ENCODE measurements around the gene GAS7. TPM values are rescaled to one million over a fixed set of nuclear protein-coding genes. Genes with fewer than 3 reads are reported as not detected.

Gene GAS7
- total and polyA plus RNA-seq, 7 donors: 6.5 to 67.6 (median 35.1) TPM

DNA sequence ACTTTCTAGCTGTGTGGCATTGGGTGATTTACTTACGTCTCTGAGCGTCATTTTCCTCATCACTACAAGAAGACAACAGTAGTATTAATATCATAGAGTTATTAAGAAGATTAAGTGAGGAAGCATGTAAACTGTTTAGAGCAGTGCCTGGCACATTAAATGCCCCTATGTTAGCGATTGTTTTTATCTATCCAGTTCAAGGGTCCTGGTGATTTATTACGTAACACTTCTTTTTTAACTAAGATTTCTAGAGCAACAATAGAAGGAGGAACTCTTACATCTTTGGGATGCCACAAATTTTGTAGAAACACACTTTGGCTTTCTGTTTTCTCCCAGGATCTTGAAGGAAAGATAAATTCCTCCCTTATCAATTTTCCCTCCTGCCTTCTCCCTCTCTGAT, 3.3 kb upstream of the GAS7 start:
- no peak for TF ChIP-seq POLR2AphosphoS5 (IDR thresholded peaks at IDR 0.05)
- no peak for TF ChIP-seq POLR2A (IDR thresholded peaks at IDR 0.05)
- TF ChIP-seq EP300 (IDR thresholded peaks at IDR 0.05): no peak
- no peak for TF ChIP-seq CTCF (IDR thresholded peaks at IDR 0.05)
- Histone ChIP-seq H3K27me3 (peaks cover 0 to 29% (median 10%) of the 10 kb centered on the region in 3 donors), H3K4me3 (no peak overlapping the region), H3K4me1 (peaks cover 0 to 19% (median 17%) of the 10 kb centered on the region in 4 donors), H3K9me3 (peaks cover 0 to 12% (median 3%) of the 10 kb centered on the region in 4 donors), H3K36me3 (no peaks in the 10 kb centered on the region), H3K27ac (no peak overlapping the region)
- 81 to 89% methylated on average over 4 of the region's 4 CpGs for WGBS, 2 donors
- no peak for DNase-seq
- intact Hi-C loops (cut with DNase I): no loop called here

GRCh38 chr17:10200645-10201044, 2.2 kb upstream of the GAS7 start:
- Histone ChIP-seq H3K9me3 (peaks cover 0 to 7% (median 3%) of the 10 kb centered on the region in 4 donors), H3K27ac (no peak overlapping the region), H3K36me3 (no peaks in the 10 kb centered on the region), H3K4me3 (no peak overlapping the region), H3K4me1 (peaks cover 0 to 21% (median 18%) of the 10 kb centered on the region in 4 donors), H3K27me3 (peaks cover 0 to 29% (median 10%) of the 10 kb centered on the region in 3 donors)
- TF ChIP-seq POLR2AphosphoS5 (IDR thresholded peaks at IDR 0.05) (no peak), POLR2A (IDR thresholded peaks at IDR 0.05) (no peak), CTCF (IDR thresholded peaks at IDR 0.05) (no peak), EP300 (IDR thresholded peaks at IDR 0.05) (no peak)
- intact Hi-C loops (cut with DNase I): no loop called here
- WGBS, 2 donors: 76 to 85% methylated on average over 4 of the region's 4 CpGs
- no peak for DNase-seq

- peaks cover 0 to 21% (median 18%) of the 10 kb centered on the region in 4 donors for H3K4me1 ChIP-seq
- no peaks in the 10 kb centered on the region for H3K36me3 ChIP-seq
- no peak for TF ChIP-seq CTCF (IDR thresholded peaks at IDR 0.05)
- TF ChIP-seq EP300 (IDR thresholded peaks at IDR 0.05): no peak
- TF ChIP-seq POLR2AphosphoS5 (IDR thresholded peaks at IDR 0.05): no peak
- no peak for TF ChIP-seq POLR2A (IDR thresholded peaks at IDR 0.05)
- 43 to 93% methylated on average over 3 of the region's 3 CpGs for WGBS, 2 donors
- intact Hi-C loops (cut with DNase I): no loop called here
- no peak for DNase-seq
- no peak overlapping the region for H3K4me3 ChIP-seq
- no peak overlapping the region for H3K27ac ChIP-seq
- peaks cover 0 to 29% (median 10%) of the 10 kb centered on the region in 3 donors for H3K27me3 ChIP-seq
- peaks cover 0 to 5% (median under 1%) of the 10 kb centered on the region in 4 donors for H3K9me3 ChIP-seq
Observed at GRCh38 chr17:10200016-10200415, 1.6 kb upstream of the GAS7 start.

GRCh38 chr17:10197721-10198508, 491 bp downstream of the GAS7 start:
- Histone ChIP-seq H3K36me3 (no peaks in the 10 kb centered on the region), H3K27ac (peak overlapping the region; percentile 58 to 66 (median 61)), H3K4me1 (peaks cover 0 to 21% (median 18%) of the 10 kb centered on the region in 4 donors), H3K27me3 (peaks cover 0 to 29% (median 10%) of the 10 kb centered on the region in 3 donors), H3K4me3 (peak overlapping the region; percentile 39 to 78 (median 64)), H3K9me3 (peaks cover 0 to 12% (median 10%) of the 10 kb centered on the region in 4 donors)
- no peak for DNase-seq
- 4 to 9% methylated on average over 90 of the region's 90 CpGs for WGBS, 2 donors
- intact Hi-C loops (cut with DNase I): no loop called here
- TF ChIP-seq POLR2AphosphoS5 (IDR thresholded peaks at IDR 0.05): no peak
- no peak for TF ChIP-seq CTCF (IDR thresholded peaks at IDR 0.05)
- no peak for TF ChIP-seq EP300 (IDR thresholded peaks at IDR 0.05)
- no peak for TF ChIP-seq POLR2A (IDR thresholded peaks at IDR 0.05)
